ENCODE data around the gene LDLRAD3.

Gene LDLRAD3

GRCh38 chr11:36148701-36149100 is 204.8 kb downstream of the LDLRAD3 start:
- DNase-seq, result no peak

- DNase-seq, result no peak
Observed at GRCh38 chr11:36149538-36150242, 205.8 kb downstream of the LDLRAD3 start.

- no peak for DNase-seq
Observed at GRCh38 chr11:36150986-36151385, 207.1 kb downstream of the LDLRAD3 start.

GRCh38 chr11:36151933-36152580 is 208.2 kb downstream of the LDLRAD3 start:
- no peak for DNase-seq

GRCh38 chr11:36153551-36153950 is 209.7 kb downstream of the LDLRAD3 start:
- no peak for DNase-seq

GRCh38 chr11:36155124-36155561 is 211.3 kb downstream of the LDLRAD3 start:
- no peak for DNase-seq

- no peak for DNase-seq
Observed at GRCh38 chr11:36155770-36156160, 211.9 kb downstream of the LDLRAD3 start.

GRCh38 chr11:36156161-36156816 is 212.4 kb downstream of the LDLRAD3 start:
- no peak for DNase-seq

- DNase-seq, result no peak
Observed at GRCh38 chr11:36156817-36157519, 213.1 kb downstream of the LDLRAD3 start.

GRCh38 chr11:36160091-36160490 is 216.2 kb downstream of the LDLRAD3 start:
- DNase-seq, result no peak

- DNase-seq, result no peak
Observed at GRCh38 chr11:36161572-36161971, 217.7 kb downstream of the LDLRAD3 start.

- no peak for DNase-seq
Observed at GRCh38 chr11:36162006-36162882, 218.4 kb downstream of the LDLRAD3 start.

GRCh38 chr11:36162883-36163434 is 219.1 kb downstream of the LDLRAD3 start:
- DNase-seq, result no peak

- DNase-seq, result no peak
Observed at GRCh38 chr11:36164506-36165250, 220.8 kb downstream of the LDLRAD3 start.

GRCh38 chr11:36165621-36166397 is 221.9 kb downstream of the LDLRAD3 start:
- no peak for DNase-seq

GRCh38 chr11:36167073-36167472 is 223.2 kb downstream of the LDLRAD3 start:
- DNase-seq, result no peak

GRCh38 chr11:36167729-36168128 is 223.9 kb downstream of the LDLRAD3 start:
- DNase-seq, result no peak

GRCh38 chr11:36177836-36178235 is 234.0 kb downstream of the LDLRAD3 start:
- no peak for DNase-seq

GRCh38 chr11:36186340-36187175 is 242.7 kb downstream of the LDLRAD3 start:
- no peak for DNase-seq

GRCh38 chr11:36187622-36188021 is 243.8 kb downstream of the LDLRAD3 start:
- no peak for DNase-seq
